Calu3 (cell line): Measurements from ENCODE around the gene NIPA2. TPM values are rescaled to one million over a fixed set of nuclear protein-coding genes. Genes with fewer than 3 reads are reported as not detected.

Experiments used
- BruUV-seq: library from RNA; stranded (reverse); fragments of 400-500 nt; replicated peaks from 2 replicates; lab custom pipeline; 2021; lab: Mats Ljungman, UMichigan
- CTCF ChIA-PET: fragments of 300-600 bp; sonication (Branson Sonifier 250); formaldehyde crosslinking; loops from one replicate; lab custom pipeline; 2022; ENCODE audit warnings: antibody characterized with exemption; lab: Charles Lee
- DNase-seq: peaks from one replicate; pipeline ENCODE4 v3.0.0; 2022
- H3K27ac Mint-ChIP-seq: one replicate; pipeline ENCODE4 v1.8.0; 2022; ENCODE audit warnings: mixed read lengths; ENCODE audit not compliant: unreplicated experiment
- H3K27me3 Mint-ChIP-seq: one replicate; pipeline ENCODE4 v1.8.0; 2022; ENCODE audit warnings: mixed read lengths; ENCODE audit not compliant: unreplicated experiment
- H3K36me3 Mint-ChIP-seq: one replicate; pipeline ENCODE4 v1.8.0; 2022; ENCODE audit warnings: mild to moderate bottlenecking, moderate library complexity, mixed read lengths; ENCODE audit not compliant: insufficient read depth, unreplicated experiment
- H3K4me1 Mint-ChIP-seq: one replicate; pipeline ENCODE4 v1.8.0; 2022; ENCODE audit warnings: mild to moderate bottlenecking, low read depth, mixed read lengths; ENCODE audit not compliant: unreplicated experiment
- H3K4me3 Mint-ChIP-seq: one replicate; pipeline ENCODE4 v1.8.0; 2022; ENCODE audit warnings: mild to moderate bottlenecking, low read depth, moderate library complexity, mixed read lengths; ENCODE audit not compliant: unreplicated experiment
- H3K9me3 Mint-ChIP-seq: one replicate; pipeline ENCODE4 v1.8.0; 2022; ENCODE audit warnings: low read depth, mixed read lengths; ENCODE audit not compliant: unreplicated experiment
- intact Hi-C: fragments of 100-400 bp; cut with micrococcal nuclease; formaldehyde crosslinking; loops from one replicate; pipeline ENCODE4 v1.10.0; 2022; ENCODE audit not compliant: unreplicated experiment
- total RNA-seq: library from RNA; stranded (reverse); gene quantifications from 2 replicates; pipeline ENCODE4 v1.2.3, GENCODE V29; 2022
- TF ChIP-seq, protein P1 (sequence below): fragments of 200-600 bp; IDR thresholded peaks from one replicate; pipeline ENCODE4 v1.8.0; 2022; ENCODE audit warnings: antibody characterized with exemption; ENCODE audit not compliant: unreplicated experiment

Gene NIPA2
- total RNA-seq, 1 experiment from 2014 or later, result 26.0 TPM

- no peak for DNase-seq
- CTCF ChIA-PET, result no interaction called here
Measured at GRCh38 chr15:22903427-22903826, 65.0 kb downstream of the NIPA2 start.

GRCh38 chr15:22903961-22904534 lies 65.6 kb downstream of the NIPA2 start:
- CTCF ChIA-PET, result no interaction called here

More at GRCh38 chr15:22903427-22903826, 65.0 kb downstream of the NIPA2 start:
- H3K27ac Mint-ChIP-seq, result no peak overlapping the region
- intact Hi-C loops, result no loop called here
- no TSS peak for BruUV-seq
- H3K4me3 Mint-ChIP-seq, result no peak overlapping the region
- no peaks in the 10 kb centered on the region for H3K9me3 Mint-ChIP-seq
- H3K4me1 Mint-ChIP-seq, result no peaks in the 10 kb centered on the region
- TF ChIP-seq, protein P1, sequence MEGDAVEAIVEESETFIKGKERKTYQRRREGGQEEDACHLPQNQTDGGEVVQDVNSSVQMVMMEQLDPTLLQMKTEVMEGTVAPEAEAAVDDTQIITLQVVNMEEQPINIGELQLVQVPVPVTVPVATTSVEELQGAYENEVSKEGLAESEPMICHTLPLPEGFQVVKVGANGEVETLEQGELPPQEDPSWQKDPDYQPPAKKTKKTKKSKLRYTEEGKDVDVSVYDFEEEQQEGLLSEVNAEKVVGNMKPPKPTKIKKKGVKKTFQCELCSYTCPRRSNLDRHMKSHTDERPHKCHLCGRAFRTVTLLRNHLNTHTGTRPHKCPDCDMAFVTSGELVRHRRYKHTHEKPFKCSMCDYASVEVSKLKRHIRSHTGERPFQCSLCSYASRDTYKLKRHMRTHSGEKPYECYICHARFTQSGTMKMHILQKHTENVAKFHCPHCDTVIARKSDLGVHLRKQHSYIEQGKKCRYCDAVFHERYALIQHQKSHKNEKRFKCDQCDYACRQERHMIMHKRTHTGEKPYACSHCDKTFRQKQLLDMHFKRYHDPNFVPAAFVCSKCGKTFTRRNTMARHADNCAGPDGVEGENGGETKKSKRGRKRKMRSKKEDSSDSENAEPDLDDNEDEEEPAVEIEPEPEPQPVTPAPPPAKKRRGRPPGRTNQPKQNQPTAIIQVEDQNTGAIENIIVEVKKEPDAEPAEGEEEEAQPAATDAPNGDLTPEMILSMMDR, result no peak
- no peaks in the 10 kb centered on the region for H3K27me3 Mint-ChIP-seq
- peaks cover 5% of the 10 kb centered on the region for H3K36me3 Mint-ChIP-seq

DNA sequence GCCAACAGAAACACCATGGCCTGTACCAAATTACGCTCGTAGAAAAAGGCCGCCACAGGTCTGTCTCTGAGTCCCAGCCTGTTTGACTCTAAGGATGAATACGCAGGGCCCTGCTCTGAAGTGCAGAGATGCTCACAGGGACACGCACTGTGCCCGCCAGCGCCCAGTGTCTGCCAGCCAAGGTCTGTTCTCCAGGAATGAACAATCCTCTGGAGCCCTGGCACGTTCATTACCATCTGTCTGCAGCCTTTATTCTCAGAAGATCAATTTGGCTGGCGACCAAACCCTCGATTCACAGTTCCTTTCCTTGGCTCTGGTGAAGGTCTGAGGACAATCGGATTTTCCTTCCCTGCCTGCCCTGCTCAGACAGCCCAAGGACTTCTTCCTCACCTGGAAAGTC lies 66.3 kb downstream of the NIPA2 start:
- intact Hi-C loops, result no loop called here
- CTCF ChIA-PET, result no interaction called here
- DNase-seq, result no peak

More at GRCh38 chr15:22903961-22904534, 65.6 kb downstream of the NIPA2 start:
- TF ChIP-seq, protein P1, result no peak
- Mint-ChIP-seq H3K36me3 (peaks cover 5% of the 10 kb centered on the region), H3K4me1 (no peaks in the 10 kb centered on the region), H3K27me3 (no peaks in the 10 kb centered on the region), H3K27ac (no peak overlapping the region), H3K4me3 (no peak overlapping the region), H3K9me3 (no peaks in the 10 kb centered on the region)
- intact Hi-C loops, result no loop called here
- BruUV-seq, result no TSS peak
- no peak for DNase-seq

DNA sequence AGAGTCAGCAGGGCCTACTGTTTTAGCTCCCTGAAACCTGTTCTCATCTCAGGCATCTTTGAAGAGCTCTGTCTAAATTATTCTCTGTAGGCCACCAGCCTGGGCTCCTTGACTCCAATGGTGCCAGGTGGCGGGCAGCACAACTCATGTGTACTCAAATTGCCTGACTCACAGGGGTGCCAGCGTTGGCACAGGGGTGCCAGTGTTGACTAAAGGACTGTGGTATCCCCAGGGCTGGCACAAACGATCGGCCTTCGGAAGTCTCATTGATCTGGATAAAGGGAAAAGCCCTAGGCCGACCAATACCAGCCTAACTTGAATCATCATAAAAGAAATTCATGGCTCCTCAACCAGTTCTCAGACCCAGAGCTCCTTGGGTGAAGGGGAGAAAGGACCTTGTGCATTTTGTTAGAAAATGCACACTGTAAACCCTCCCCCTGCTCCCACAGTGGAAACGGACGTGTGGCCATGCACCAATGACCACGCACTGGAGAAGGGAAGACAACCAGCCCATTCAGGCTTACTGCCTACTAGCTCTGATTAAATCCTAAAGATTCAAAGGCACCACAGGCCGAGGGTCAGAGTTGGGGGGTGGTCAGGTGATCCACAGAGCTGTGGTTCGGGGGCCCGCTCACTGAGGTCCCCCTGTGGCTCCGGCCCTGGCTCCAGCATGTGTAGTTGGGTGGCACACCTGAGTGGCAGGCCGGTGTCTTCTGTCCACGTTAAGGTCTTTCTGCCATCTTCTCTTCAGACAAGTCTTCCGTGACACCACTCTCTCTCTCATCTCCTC lies 68.9 kb downstream of the NIPA2 start:
- Mint-ChIP-seq H3K27ac (no peak overlapping the region), H3K4me1 (no peaks in the 10 kb centered on the region), H3K9me3 (no peaks in the 10 kb centered on the region), H3K36me3 (peaks cover 9% of the 10 kb centered on the region), H3K4me3 (no peak overlapping the region), H3K27me3 (no peaks in the 10 kb centered on the region)
- TF ChIP-seq, protein P1, result no peak
- intact Hi-C loops, result no loop called here
- CTCF ChIA-PET, result no interaction called here
- BruUV-seq, result no TSS peak
- no peak for DNase-seq

More for the DNA sequence above, 66.3 kb downstream of the NIPA2 start:
- no peaks in the 10 kb centered on the region for H3K27me3 Mint-ChIP-seq
- no peaks in the 10 kb centered on the region for H3K9me3 Mint-ChIP-seq
- no peaks in the 10 kb centered on the region for H3K4me1 Mint-ChIP-seq
- peaks cover 5% of the 10 kb centered on the region for H3K36me3 Mint-ChIP-seq
- TF ChIP-seq, protein P1, result no peak
- H3K4me3 Mint-ChIP-seq, result no peak overlapping the region
- BruUV-seq, result no TSS peak
- no peak overlapping the region for H3K27ac Mint-ChIP-seq
